Stimulated activated CD4-positive, alpha-beta T cell treated with anti-CD3 and anti-CD28 coated beads, Interleukin-12 subunit alpha, Interleukin-12 subunit beta, amount 100 ng/mL, for 48 hours (primary cell): ENCODE measurements around the gene S100A7.
A peak's percentile ranks its signal among the peaks of the same experiment; 100 is the strongest.
"Not testable (repeated sequence)": the region's sequence is repeated elsewhere in the genome, so short reads cannot be mapped to it uniquely, and the experiment has no call there.

ENCODE experiments used
- DNase-seq, 3 donors: peaks; one replicate each; pipeline ENCODE4 v3.0.0-alpha.2; 2020; ENCODE audit warnings: low read depth in 2 of 3, low spot score in 1 of 3

S100A7 gene

GRCh38 chr1:153431002-153431401 is 29.4 kb downstream of the S100A7 start:
- DNase-seq, result no peak

GRCh38 chr1:153430561-153430960 is 29.9 kb downstream of the S100A7 start:
- no peak for DNase-seq

- no peak for DNase-seq
Measured at GRCh38 chr1:153430166-153430553, 30.3 kb downstream of the S100A7 start.

GRCh38 chr1:153429266-153430165 is 30.9 kb downstream of the S100A7 start:
- DNase-seq, result no peak

GRCh38 chr1:153428791-153429190 is 31.7 kb downstream of the S100A7 start:
- DNase-seq, result no peak

GRCh38 chr1:153428073-153428638 is 32.3 kb downstream of the S100A7 start:
- no peak for DNase-seq

- no peak for DNase-seq
Measured at GRCh38 chr1:153426809-153427208, 33.6 kb downstream of the S100A7 start.

GRCh38 chr1:153422450-153423068 is 37.9 kb downstream of the S100A7 start:
- DNase-seq, result peak; percentile 15 to 55 (median 45)

- no peak for DNase-seq
Measured at GRCh38 chr1:153420306-153420705, 40.1 kb downstream of the S100A7 start.

GRCh38 chr1:153419436-153419793 is 41.0 kb downstream of the S100A7 start:
- not testable (repeated sequence) for DNase-seq

- DNase-seq, result not testable (repeated sequence)
Measured at GRCh38 chr1:153418758-153419435, 41.6 kb downstream of the S100A7 start.

GRCh38 chr1:153417136-153417888 is 43.1 kb downstream of the S100A7 start:
- DNase-seq, result no peak

- DNase-seq, result no peak
Measured at GRCh38 chr1:153415850-153416570, 44.4 kb downstream of the S100A7 start, which contains the start of gene S100A7A. S100A7A (plus strand) TSS chr1:153416520; CDS start chr1:153418083, 1,563 bp downstream.

GRCh38 chr1:153413961-153414360 is 46.5 kb downstream of the S100A7 start:
- DNase-seq, result not testable (repeated sequence)
